ENCODE results near the gene PIM3. TPM values are rescaled to one million over a fixed set of nuclear protein-coding genes. Genes with fewer than 3 reads are reported as not detected.

PIM3 gene
- total RNA-seq, 2 donors from 2014 or later = 29.9 to 37.2 TPM

GRCh38 chr22:49925525-49926128, 34.9 kb upstream of the PIM3 start:
- no peak for DNase-seq (ENCODE audit: low spot score)
- intact Hi-C loops (cut with DNase I) = loop anchor here in 1 of 2 donors (2.0 kb wide), 1 partner anchor 105 kb away; no protein-coding TSS in a partner anchor

- intact Hi-C loops (cut with DNase I) = loop anchor here in 1 of 2 donors (2.0 kb wide), 1 partner anchor 104 kb away; no protein-coding TSS in a partner anchor
- DNase-seq (ENCODE audit: low spot score) = no peak
These were observed 33.7 kb upstream of the PIM3 start for GRCh38 chr22:49926916-49927315.

GRCh38 chr22:49927483-49928184, 32.9 kb upstream of the PIM3 start:
- DNase-seq (ENCODE audit: low spot score) = no peak
- intact Hi-C loops (cut with DNase I) = loop anchor here (2.0 kb wide), 1 partner anchor 103 kb away; no protein-coding TSS in a partner anchor

DNA sequence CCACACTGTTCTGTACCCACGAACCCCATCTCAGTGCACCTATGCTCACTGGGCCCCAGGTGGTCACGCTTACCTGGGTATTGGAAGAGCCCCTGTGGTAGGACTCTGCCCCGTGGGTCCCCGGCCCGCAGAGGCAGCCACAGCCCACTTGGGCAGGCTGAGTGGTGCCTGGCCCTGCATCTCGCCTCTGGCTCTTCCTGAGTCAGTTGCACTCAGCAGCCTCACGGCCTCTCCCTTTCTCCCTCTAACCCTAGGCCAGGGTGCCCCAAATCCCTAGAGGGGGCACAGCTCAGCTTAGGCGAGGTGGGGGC, 32.4 kb upstream of the PIM3 start:
- DNase-seq (ENCODE audit: low spot score) = no peak
- intact Hi-C loops (cut with DNase I) = loop anchor here in 1 of 2 donors (2.0 kb wide), 1 partner anchor 103 kb away; no protein-coding TSS in a partner anchor

GRCh38 chr22:49928555-49929210, 31.9 kb upstream of the PIM3 start:
- intact Hi-C loops (cut with DNase I) = loop anchor here in 1 of 2 donors (2.0 kb wide), 1 partner anchor 102 kb away; no protein-coding TSS in a partner anchor

DNA sequence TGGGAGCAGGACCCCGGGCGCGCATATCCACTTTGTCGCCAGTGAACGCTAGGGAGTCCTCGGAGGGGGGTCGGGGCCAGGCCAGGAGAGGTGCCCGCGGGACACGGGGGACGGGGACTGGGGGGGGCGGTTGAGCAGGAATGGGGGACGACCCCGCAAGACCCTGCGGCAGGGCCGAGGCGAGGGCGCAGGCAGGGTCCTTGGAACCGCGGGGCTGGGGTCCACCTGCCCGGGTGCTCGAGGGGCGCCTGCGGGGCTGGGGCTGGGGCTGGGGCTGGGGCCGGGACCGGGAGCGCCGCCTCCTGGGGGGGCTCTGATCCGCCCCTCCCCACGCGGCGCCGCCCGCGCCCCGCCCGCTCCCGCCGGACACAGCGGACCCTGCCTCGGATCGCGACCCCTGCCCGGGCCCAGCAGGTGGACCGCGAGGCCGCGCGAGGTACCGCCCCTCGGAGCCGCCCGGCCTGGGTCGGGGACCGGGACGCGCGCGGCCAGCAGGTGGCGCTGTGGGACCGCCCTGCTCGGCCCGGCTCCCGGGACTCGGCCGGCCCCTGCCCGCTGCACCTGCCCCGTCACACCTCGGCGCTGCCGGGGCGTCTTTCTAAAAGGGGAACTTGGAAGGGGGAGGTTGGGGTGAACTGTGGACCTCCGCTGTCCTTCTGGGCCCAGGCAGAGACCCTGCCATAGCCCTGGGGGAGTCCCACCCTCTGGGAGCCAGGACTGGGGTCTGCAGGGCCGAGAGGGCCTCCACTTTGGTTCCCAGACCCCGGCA, 31.2 kb upstream of the PIM3 start:
- intact Hi-C loops (cut with DNase I) = loop anchor here in 1 of 2 donors (2.0 kb wide), 1 partner anchor 101 kb away; no protein-coding TSS in a partner anchor
- peak; percentile 88 for DNase-seq (ENCODE audit: low spot score)

More at GRCh38 chr22:49928555-49929210, 31.9 kb upstream of the PIM3 start:
- no peak for DNase-seq (ENCODE audit: low spot score)

DNA sequence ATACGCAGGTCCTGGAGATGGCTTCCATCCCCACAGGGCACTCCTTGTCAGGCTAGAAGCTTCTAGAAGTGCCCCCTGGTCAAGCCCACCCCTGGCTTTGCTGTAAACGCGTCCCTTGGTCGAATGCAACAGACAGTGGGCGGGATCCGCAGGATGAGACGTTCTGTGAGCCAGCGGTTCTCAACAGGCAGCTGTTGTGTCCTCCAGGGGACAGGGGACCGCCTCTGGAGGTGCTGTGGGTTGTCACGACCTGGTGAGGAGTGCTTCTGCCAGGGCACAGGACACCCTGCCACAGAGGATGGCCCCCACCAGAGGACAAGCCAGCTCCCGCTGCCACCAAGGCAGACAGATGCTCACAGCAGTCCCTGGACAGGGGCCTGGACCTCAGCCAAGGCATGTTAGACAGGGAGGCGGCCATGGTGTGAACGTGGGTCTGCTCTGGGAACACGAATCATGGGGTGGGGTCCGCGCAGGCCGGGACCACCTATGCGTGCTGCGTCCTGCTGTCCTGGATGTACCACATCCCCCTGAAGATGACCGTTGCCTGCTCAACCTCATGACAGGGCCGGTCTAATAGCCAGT, 30.5 kb upstream of the PIM3 start:
- intact Hi-C loops (cut with DNase I) = loop anchor here (2.0 to 10.0 kb wide), 4 partner anchors 37 to 295 kb away; partner anchors contain the start of gene IL17REL (in 1 of the 2)
- peak; percentile 82 for DNase-seq (ENCODE audit: low spot score)

DNA sequence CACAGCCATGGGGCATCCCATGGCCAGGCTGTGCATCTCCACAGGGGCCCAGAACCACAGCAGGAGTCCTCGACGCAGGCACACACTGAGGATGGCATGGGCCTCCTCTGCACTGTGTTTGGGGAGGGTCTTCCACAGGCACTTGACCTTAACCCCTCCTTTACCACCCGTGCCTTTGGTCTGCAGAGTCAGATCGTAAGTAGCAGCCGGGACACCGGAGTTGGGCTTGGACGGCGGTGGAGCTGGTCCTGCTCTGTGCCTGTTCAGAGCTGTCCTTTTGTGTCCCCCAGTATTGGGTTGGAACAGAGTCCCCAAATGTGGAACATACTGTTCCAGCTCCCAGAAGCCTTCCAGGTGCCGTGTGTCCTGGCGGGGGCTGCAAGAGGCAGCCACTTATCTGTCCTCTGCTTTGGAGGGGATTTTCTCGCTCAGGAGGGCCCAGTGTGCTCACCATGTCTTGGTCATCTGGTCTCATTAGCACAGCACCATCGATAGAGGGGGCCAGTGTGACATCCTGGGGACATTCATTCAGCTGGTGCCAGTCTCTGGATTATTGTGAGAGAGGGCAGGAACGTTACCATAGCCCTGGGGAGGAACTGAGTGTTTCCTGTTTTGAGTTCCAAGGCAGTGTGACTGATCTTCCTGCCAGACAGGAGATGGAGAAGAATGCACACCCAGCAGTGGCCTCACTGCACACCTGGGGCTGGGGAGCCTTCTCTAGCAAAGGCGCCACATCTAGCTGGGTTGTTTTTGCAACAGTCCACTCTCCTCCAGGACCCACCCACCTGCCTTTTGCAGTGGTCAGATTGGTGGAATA, 29.8 kb upstream of the PIM3 start:
- intact Hi-C loops (cut with DNase I) = loop anchor here (5.0 to 10.0 kb wide), 3 partner anchors 36 to 294 kb away; partner anchors contain the start of gene IL17REL (in 1 of the 2)
- no peak for DNase-seq (ENCODE audit: low spot score)

DNA sequence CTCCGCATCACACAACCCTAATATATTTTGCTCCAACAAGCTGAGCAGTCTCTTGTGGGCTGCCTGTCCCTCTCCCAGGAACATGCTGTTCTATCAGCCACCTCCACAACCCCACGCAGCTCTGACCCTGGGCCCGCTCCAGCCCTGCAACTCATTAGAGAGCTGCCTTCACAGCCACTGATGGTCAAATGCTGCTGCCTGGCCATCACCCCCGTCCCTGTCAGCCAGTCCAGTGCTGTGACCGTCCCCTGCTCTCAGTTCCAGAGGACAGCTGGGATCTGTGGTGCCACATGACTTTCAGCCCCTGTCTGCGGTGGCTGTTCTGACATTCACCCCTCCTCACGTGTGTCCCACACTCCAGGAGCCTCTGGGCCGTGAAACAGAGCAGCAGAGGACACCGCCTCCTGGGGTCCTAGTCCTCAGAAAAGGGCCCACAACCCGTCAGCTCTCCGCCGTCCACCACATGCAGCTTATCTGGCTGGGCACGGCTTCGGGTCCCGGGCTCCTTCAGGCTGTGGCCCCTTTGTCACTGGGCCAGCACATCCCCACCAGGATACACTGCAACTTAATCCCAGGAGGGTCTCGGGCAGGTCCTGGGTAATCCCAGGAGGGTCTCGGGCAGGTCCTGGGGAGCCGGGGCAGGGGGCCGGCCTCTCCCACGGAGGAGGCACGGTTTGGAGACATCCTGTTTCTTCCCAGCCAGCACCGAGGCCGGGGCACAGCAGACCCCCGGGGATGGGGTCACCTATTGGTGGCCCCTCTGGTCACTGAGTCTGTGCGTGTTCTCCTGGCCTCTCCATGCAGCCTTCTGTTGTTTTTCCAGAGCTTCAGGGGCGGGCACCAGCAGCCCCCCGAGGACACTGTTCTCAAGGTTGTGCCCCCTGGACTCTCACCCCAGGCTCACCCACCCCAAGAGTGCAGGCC, 27.1 kb upstream of the PIM3 start:
- intact Hi-C loops (cut with DNase I) = loop anchor here (5.0 to 10.0 kb wide), 3 partner anchors 34 to 291 kb away; partner anchors contain the start of gene IL17REL (in 1 of the 2)

GRCh38 chr22:49934160-49934890, 26.2 kb upstream of the PIM3 start:
- no peak for DNase-seq (ENCODE audit: low spot score)
- intact Hi-C loops (cut with DNase I) = loop anchor here (5.0 to 10.0 kb wide), 3 partner anchors 33 to 290 kb away; partner anchors contain the start of gene IL17REL (in 1 of the 2)

More for the DNA sequence above, 27.1 kb upstream of the PIM3 start:
- no peak for DNase-seq (ENCODE audit: low spot score)

DNA sequence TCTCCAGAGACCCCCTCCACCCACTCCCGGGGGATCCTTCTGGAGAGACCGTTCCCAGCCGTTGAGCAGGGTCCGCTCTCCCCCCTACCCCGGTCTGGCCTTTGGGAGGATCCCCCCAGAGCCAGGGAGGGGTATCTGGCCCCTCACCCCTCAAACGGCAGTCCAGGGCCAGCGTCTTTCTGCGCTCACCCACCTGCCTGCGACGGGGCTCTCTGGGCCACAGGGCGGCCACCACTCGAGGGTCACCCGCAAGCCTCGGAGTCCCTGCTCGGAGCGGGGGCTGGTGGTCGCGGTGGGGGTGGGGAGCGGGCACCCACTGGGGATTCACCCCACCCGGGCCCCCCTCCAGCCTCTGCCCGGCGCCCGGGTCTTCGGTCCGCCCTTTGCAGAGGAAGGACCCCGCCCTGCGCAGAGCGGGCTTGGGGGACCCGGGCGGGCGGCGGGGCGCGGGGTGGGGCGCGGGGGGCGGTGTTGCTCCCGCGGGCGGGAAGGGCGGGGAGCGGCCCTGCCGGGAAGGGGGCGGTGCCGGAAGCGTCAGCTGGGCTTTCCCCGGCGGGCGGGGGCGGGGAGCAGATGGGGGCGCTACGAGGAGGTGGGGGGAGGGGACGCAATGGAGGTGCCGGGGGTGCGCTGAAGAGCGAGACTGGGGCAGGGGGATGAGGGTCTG, 25.5 kb upstream of the PIM3 start:
- peak; percentile 97 for DNase-seq (ENCODE audit: low spot score)
- intact Hi-C loops (cut with DNase I) = loop anchor here (5.0 to 10.0 kb wide), 3 partner anchors 32 to 290 kb away; partner anchors contain the start of gene IL17REL (in 1 of the 2)

GRCh38 chr22:49935561-49935960, 25.0 kb upstream of the PIM3 start:
- no peak for DNase-seq (ENCODE audit: low spot score)
- intact Hi-C loops (cut with DNase I) = loop anchor here in 1 of 2 donors (10.0 kb wide), 1 partner anchor 289 kb away; no protein-coding TSS in a partner anchor

- intact Hi-C loops (cut with DNase I) = loop anchor here (2.0 to 10.0 kb wide), 2 partner anchors 83 to 289 kb away; no protein-coding TSS in a partner anchor
- DNase-seq (ENCODE audit: low spot score) = peak; percentile 98
These were observed 24.3 kb upstream of the PIM3 start for GRCh38 chr22:49936018-49936972.
